MG63 (cell line): ENCODE results near the gene NEDD9. TPM values are rescaled to one million over a fixed set of nuclear protein-coding genes. Genes with fewer than 3 reads are reported as not detected.

ENCODE experiments used
- total RNA-seq: library from RNA; depleted of rRNA; stranded (reverse); fragments of >200 nt; shearing (Covaris generic); gene quantifications from 2 replicates; pipeline ENCODE4 v1.2.3, GENCODE V29; 2014; ENCODE audit warnings: low replicate concordance; rRNA removed

The NEDD9 gene
- total RNA-seq, 1 experiment from 2014 or later = 8.9 TPM

Other genes starting within 250 kb of the NEDD9 start
- 41.8 and 56.3 TPM in 2 replicates for gene ELOVL2, start 188.4 kb downstream of the NEDD9 start, total RNA-seq
- gene SMIM13, start 138.8 kb downstream of the NEDD9 start, total RNA-seq = 18.6 and 27.3 TPM in 2 replicates
- not detected in 2 replicates for gene ERVFRD-1, start 120.9 kb downstream of the NEDD9 start, total RNA-seq